HT-29 (cell line): ENCODE data around the gene CD38. TPM values are rescaled to one million over a fixed set of nuclear protein-coding genes. Genes with fewer than 3 reads are reported as not detected.
"Not testable (repeated sequence)": the region's sequence is repeated elsewhere in the genome, so short reads cannot be mapped to it uniquely, and the experiment has no call there.

ENCODE experiments used
- DNase-seq: peaks from one replicate; pipeline ENCODE4 v3.0.0-alpha.2; 2015; ENCODE audit warnings: low spot score
- total RNA-seq: library from RNA; depleted of rRNA; stranded (reverse); fragments of >200 nt; shearing (Covaris generic); gene quantifications from 2 replicates; pipeline ENCODE4 v1.2.3, GENCODE V29; 2014

The CD38 gene
- total RNA-seq, 1 experiment from 2014 or later: not detected

DNA sequence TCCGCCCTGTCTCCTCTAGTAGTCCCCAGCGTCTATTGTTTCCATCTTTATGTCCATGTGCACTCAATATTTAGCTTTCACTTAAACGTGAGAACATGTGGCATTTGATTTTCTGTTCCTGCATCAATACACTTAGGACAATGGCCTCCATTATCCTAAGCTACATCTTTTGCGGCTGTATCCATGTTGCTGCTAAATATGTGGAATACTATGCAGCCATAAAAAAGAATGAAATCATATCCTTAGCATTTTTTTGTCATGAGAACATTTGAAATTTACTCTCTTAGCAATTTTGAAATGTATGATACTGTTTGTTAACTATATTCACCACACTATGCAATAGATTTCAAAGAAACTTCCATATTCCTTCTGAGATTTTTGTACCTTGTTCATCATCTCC lies 19.8 kb upstream of the CD38 start:
- DNase-seq: no peak

DNA sequence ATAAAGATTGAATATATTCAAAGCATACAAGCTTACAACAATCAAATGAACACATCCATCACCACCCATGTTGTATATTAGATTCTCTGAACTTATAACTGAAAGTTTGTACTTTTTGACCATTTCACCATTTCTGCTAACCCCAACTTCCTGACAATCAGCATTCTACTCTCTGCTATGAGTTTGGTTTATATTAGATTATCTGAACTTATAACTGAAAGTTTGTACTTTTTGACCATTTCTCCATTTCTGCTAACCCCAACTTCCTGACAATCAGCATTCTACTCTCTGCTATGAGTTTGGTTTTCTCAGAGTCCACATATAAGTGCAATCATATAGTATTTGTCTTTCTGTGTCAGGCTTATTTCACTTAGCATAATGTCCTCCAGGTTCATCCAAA lies 15.7 kb upstream of the CD38 start:
- DNase-seq: not testable (repeated sequence)

DNA sequence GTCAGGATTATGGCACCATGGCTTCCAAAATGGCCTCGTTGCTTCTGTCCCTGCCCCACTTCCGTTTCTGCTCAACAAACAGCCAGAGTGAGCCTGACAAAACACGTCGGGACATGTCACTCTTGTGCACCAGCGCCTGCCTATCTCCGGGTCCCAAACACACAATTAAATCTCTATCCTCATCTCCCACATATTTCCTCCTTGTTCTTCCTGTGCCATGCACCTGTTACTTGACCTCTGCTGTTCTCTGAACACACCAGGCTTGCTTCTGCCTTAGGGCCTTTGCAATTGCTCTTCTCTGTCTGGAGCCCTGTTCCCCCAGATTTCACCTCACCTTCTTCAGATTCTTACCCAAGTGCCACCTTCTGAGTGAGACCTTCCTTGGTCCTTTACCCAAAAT lies 12.7 kb upstream of the CD38 start:
- DNase-seq: no peak

DNA sequence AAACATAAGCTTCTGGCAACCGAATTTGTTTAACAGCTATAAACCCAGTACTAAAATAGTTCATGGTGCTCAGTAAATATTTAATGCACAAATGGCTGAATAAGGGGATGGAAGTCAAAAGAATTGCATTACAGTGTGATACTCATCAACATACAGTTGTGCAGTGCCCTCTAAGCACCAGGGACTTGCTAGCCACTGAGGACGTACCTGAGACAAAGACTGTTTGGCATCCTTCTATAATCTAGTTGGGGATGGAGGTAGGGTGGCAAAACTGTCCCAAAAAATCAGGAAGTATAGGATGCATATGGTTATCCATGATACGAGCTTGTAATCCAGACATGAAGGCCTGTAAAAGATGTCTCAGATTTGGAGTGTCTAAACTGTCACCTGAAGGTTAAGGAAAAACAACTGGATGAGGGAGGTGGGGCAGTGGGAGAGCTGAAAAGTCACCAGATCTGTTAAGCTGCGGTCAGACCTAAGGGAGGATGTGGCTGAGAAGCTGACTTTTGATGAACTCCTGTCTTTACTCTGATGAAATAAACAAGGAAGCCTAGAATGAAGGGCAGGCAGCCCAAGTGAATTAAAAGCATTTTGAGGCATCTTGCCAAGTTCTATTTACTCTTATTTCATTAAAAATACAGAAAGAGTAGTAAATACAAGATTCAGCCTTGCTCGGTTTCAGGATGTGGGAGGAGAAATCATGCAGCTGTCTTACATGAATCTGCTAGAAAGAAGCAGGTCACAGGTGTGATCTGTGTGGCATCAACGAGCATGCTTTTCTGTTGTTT lies 12.0 kb upstream of the CD38 start:
- no peak for DNase-seq

DNA sequence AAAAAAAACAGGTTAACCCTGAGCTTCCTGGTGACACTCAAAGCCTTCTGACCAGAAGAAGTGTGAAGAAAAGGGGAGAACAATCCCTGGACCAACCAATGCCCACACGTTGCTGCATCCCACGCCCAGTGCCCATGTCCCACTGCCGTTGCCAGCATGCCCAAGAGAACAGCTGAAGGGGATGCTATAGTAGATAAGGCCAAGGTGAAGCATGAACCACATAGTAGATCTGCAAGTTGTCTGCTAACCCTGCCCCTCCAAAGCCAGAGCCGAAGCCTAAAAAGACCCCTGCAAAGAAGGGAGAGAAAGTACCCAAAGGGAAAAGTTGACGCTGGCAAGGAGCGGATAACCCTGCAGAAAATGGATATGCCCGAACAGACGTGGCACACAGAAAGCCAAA lies 11.3 kb upstream of the CD38 start:
- no peak for DNase-seq

DNA sequence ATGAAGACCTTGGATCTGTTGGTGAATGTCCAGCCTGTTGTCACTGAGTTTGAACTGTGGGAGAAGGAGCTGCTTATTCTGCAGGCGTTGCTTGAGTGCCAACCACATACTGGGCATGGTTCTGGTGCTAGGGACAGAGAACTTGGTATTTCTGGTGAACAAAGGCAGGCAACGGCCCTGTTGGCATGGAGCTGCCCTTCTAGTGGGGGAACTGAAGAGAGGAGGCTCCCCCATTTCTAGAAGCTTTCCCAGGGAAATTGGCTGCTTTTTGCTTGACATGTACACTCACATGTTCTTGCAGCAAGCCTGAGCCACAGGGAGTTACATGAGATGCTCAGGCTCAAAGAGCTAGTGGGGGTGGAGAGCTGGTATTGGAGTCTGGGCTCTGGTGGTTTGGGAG lies 8.9 kb upstream of the CD38 start:
- DNase-seq: no peak

DNA sequence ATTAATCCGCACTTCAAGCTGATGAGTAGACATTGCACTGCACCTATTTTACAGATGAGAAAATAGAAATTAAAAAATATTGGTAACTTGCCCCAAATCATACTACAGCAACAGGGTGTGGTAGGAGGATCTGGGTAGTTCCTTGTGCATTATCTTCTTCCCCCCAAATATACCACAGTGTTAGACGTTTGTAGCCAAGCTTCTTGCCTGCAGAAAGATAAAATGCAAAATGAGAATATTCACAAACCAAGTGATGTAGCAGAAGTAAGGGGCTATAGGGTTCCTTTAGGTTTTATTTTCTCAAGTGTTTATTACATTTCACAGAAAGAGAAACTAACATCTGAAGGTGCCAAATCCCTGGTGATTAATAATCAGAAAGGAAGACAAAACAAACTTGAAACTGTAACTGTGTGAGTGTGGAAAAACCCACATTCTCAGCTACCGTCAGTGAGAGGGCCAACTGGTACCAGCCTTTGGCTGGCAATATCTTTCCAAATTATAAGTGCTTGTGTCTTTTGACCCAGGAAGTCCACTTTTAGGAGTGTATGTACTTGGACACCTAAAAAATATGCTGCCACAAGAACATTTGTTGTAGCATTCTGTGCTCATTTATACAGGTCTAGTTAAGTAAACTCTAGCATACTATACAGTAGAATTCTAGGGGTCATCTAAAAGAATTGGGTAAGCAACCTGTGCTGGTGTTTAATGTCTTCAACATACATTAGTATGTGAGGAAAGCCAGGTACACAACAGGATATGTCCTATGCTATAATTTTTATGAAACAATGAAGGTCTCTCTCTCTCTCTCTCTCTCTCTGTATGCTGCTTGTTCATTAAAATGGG lies 6.7 kb upstream of the CD38 start:
- DNase-seq: no peak

DNA sequence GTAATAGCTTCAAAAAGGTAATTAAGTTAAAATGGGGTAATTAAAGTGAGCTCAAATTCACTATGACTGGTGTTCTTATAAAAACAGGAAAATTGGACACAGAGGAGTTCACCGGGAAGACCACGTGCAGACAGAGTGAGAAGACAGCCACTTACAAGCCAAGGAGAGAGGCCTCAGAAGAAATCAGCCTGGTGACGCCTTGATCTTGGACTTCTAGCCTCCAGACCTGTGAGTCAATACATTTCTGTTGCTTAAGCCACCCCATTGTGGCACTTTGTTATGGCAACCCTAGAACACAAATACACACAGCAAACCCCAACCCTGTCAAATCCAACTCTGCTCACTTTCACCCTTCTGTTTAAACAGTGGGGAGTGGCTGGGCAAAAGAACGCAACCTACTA lies 4.1 kb upstream of the CD38 start:
- DNase-seq: peak; percentile 66

DNA sequence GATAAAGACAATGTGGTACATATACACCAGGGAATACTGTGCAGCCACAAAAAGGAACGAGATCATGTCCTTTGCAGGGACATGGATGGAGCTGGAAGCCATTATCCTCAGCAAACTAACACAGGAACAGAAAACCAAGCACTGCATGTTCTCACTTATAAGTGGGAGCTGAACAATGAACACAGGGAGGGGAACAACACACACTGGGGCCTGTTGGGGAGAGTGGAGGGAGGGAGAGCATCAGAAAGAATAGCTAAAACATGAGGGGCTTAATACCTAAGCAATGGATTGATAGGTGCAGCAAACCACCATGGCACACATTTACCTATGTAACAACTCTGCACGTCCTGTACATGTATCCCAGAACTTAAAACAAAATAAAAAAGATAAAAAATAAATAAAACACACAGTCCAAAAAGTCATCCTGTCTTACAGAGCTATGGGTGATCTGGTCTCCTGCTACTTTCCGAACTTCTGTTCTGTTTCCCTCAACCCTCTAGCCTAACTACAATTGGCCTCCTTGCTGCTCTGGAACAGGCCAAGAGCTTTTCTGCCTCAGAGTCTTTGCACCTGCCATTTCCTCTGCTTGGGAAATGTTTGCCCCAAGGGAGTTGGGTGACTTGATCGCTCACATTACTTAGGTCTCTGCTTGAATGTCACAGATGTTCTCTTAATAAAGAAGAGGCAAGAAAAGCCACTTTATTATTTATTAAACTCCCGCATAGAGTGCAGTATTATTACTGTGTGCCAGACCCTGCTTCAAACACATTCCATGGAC lies 1.1 kb upstream of the CD38 start:
- DNase-seq: no peak

DNA sequence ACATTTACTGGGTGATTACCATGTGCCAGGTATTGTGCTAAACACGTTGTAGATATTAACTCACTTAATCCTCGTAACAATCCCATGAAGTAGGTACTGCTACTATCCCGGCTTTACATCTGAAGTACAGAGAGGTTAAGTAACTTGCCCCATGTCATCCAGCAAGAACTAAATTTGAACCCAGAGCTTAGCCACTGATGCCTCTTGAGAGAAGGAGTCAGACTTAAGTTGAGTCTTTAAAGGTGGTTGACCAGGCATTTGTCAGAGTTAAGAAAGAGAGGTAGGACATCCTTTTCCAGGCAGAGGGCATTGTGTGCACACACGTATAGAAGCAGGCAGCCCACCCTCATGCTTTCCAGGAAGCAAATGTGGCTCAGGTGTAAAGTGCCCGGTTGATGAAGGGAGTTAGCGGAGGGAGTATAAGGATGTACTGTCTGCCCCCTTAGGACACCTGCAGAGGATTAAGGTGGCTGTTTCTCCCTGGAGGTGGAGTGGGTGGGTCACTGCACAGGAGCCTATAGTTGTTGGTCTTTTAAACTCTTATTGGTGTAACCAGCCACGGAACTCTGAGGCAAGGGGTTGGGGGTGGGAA lies 335 bp upstream of the CD38 start:
- no peak for DNase-seq

DNA sequence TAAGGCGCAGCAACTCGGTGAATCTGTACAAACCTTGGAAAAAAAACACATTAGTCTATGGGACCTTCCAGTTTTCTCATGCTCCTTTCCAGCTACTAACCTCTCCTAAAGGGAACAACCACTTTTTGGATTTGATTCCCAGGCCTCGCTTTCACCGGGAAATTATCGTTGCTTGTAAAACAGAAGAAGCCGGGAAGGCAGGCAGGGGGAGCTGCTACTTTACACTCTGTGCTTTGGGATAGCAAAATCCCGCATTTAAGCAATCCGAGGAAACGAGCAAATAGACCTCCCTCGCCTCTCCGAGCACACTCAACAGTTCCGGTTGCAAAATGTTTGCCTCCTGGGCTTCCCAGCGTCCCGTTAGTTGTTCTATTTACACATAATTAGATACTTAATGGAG lies 1.2 kb downstream of the CD38 start:
- DNase-seq: no peak

DNA sequence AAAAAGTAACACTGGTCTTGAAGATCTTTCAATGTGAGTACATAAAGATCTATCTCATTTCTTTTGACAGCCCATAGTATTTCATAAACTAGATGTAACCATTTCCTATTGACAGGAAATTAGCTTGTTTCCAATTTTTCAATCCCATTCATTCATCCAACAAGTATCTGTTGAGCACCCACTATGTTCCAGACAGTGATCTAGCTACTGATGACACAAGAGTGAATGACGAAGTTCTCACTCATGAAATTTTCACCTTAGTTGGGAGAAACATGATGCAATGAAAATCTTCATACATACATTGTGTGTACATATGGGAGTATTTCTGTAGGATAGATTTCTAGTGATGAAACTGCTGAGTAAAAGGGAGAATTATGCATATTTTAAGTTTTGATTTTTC lies 1.7 kb downstream of the CD38 start:
- DNase-seq: no peak

DNA sequence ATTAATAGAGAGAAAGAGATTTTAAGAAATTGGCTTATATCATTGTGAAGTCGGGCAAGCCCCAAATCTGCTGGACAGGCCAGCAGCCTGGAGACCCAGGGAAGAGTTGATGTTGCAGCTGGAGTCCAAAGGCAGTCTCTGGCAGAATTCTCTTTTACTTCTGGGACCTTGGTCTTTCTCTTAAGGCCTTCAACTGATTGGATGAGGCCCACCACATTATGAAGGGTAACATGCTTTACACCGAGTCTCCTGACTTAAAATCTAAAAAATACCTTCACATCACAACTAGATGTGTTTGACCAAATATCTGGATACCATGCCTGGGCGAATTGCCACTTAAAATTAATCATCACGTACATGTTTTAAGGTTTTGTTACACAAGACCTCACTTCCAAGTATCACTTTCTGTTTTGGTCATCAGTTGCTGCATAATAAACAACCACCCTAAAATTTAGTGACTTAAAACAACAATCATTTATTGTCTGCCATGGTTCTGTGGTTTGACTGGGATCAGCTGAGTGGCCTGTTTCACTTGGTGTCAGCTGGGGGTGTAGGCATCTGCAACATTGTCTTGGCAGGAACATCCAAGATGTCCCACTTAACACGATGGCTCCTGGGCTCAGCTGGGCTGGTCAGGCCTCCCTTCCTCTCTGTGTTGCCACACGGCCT lies 3.4 kb downstream of the CD38 start:
- DNase-seq: no peak

DNA sequence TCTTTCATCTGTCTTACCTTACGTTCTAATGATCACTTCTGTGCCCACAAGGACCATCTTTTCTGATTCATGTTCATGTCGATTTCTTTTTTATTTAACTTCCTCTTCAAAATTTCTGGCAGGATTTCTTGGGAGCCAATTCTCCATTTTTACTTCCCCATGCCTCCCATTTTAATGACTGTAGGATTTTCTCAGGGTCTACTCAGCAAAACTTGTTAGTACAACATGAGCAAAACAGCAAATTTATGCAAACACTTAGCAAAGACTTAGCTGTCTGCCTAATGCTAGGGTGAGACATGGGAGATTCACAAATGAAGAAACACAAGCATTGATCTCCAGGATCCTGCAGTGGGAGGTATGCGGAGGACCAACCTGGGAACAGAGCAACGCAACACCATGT lies 5.5 kb downstream of the CD38 start:
- DNase-seq: no peak

DNA sequence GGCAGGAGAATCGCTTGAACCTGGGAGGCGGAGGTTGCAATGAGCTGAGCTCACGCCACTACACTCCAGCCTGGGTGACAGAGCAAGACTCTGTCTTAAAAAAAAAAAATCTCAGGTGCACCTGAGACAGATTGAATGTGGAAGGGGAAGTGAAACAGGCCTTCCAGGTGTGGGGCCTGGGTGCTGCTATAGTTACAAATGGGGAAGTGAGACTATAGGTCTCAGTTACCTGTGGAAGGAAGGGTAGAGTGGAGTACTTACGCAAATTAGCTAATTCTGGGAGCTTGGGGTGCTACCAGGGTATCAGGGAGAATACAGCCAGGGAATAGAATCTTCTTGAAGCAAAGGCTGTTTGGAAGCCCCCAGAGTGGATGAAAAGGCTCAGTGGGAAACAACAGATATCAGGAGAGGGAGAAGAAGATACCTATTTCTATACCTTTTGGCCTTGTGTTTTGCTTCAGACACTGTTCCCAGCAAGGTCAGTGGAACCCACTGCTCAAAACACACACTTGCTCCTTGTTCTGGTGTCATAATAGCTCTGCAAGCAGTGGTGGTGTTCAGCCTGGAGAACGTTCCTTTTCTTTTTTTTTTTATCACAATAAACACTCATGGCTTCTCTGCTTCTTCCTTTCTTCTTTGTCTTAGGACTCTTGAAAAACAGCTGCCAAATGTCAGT lies 7.0 kb downstream of the CD38 start:
- DNase-seq: no peak

DNA sequence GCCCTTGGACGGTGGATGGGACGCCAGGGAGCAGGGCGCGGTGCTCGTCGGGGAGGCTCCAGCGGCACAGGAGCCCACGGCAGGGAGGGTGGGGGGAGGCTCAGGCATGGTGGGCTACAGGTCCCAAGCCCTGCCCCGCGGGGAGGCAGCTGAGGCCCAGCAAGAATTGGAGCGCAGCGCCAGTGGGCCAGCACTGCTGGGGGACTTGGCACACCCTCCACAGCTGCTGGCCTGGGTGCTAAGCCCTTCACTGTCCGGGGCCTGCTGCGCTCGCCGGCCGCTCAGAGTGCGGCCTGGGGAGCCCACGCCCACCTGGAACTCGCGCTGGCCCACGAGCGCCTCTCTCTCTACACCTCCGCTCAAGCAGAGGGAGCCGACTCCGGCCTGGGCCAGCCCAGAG lies 8.6 kb downstream of the CD38 start:
- DNase-seq: no peak

DNA sequence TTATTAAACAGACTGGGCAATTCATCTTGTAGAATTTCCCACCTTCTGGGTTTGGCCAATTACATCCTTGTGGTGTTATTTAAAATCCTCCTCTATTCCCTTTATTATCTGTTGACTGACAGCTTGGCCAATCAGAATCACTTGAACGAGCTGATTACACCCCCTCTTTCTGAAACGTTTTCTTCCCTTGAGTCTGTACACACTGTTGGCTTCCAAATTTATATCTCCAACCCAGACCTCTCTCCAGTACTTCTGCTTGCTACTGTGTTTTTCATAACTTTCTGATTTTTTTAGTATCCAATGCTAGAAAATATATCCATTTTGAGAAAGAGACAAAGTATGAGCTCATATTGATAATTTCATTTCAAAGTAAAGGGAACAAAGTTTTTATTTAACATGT lies 14.8 kb downstream of the CD38 start:
- no peak for DNase-seq

DNA sequence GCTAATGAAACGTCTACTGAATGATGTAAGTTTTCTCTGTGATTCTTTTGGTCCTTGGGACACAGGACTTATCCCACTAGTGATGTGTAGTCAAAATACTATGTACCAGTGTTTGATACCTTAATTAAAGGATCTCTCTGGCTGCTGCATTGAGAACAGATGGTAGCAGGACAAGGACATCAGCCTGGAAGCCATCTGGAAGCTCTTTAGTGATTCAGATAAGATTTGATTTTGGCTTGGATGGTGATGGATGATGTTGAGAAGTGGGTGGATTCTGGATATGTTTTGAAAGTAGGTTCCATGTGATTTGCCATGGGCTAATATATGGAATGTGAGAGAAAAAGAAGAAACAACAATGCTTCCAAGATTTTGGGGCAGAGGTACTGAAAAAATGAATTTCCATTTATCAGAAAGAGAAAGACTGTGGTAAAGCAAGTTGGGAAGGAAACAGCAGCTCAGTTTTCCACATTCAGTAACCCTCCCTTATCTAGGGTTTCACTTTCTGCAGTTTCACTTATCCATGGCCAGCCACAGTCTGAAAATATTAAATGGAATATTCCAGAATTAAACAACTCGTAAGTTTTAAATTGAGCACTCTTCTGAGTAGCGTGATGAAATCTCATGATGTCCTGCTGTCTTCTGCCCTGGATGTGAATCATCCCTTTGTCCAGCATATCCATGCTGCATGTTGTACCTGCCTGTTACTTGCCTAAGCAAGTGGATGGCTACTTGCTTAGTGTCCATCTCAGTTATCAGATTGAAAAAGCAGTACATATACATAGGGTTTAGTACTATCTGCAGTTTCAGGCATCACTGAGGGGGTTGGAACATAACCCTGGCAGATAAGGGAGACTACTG lies 15.6 kb downstream of the CD38 start:
- no peak for DNase-seq

DNA sequence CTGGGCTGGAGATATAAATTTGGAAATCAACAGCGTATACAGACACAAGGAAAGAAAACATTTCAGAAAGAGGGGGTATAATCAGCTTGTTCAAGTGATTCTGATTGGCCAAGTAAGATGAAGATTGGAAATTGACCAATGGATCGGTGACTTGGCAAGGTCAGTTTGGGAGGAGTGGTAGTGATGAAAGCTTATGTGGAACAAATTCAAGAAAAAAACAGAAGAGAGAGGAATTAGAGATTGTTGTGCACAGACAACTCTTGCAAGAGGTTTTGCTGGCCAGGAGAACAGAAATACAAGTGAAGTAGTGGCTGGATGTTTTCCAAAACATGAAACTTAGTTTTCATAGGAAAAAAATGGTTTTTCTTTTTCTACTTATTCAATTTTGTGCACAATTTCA lies 16.3 kb downstream of the CD38 start:
- DNase-seq: no peak

DNA sequence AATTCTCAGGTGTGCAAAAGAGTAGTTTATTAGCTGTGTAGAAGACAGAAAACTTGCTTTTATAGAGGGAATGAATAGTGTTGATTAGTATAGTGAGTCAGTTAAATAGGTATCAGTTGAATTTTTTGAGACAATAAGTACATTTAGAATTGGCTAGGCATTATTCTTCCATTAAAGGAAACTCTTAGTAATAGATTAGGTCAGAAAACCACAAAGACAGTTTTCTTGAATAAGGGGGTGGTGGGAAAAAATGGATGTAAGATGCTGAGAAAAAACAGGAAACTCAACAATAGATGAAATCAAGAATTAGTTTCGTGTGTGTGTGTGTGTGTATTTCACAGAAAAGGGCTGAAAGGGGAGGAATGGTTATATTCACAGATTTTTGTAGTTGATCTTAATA lies 16.8 kb downstream of the CD38 start:
- no peak for DNase-seq
